HG02852 (cell line): ENCODE measurements around the gene IL6ST.
"Not testable (repeated sequence)": the region's sequence is repeated elsewhere in the genome, so short reads cannot be mapped to it uniquely, and the experiment has no call there.

ENCODE experiments used
- ATAC-seq: cut with Tn5 transposase; IDR thresholded peaks from one replicate; pipeline ENCODE4 v1.9.1; 2021; ENCODE audit warnings: mild to moderate bottlenecking, moderate library complexity; ENCODE audit not compliant: unreplicated experiment

The IL6ST gene

GRCh38 chr5:55969956-55970355, 24.8 kb downstream of the IL6ST start:
- no peak for ATAC-seq

- ATAC-seq = no peak
Measured at GRCh38 chr5:55966284-55966683, 28.5 kb downstream of the IL6ST start.

- no peak for ATAC-seq
Measured at GRCh38 chr5:55965525-55965924, 29.2 kb downstream of the IL6ST start.

GRCh38 chr5:55960779-55961178, 34.0 kb downstream of the IL6ST start:
- no peak for ATAC-seq

- no peak for ATAC-seq
Measured at GRCh38 chr5:55959208-55959607, 35.6 kb downstream of the IL6ST start.

GRCh38 chr5:55941154-55941553, 53.6 kb downstream of the IL6ST start:
- not testable (repeated sequence) for ATAC-seq

GRCh38 chr5:55937598-55937997, 57.2 kb downstream of the IL6ST start:
- not testable (repeated sequence) for ATAC-seq

- ATAC-seq = no peak
Measured at GRCh38 chr5:55936100-55936693, 58.6 kb downstream of the IL6ST start.

GRCh38 chr5:55935371-55935770, 59.4 kb downstream of the IL6ST start:
- no peak for ATAC-seq

- no peak for ATAC-seq
Measured at GRCh38 chr5:55934720-55935119, 60.0 kb downstream of the IL6ST start.

- no peak for ATAC-seq
Measured at GRCh38 chr5:55934115-55934613, 60.6 kb downstream of the IL6ST start.

- no peak for ATAC-seq
Measured at GRCh38 chr5:55933377-55934114, 61.2 kb downstream of the IL6ST start.

GRCh38 chr5:55932700-55933099, 62.1 kb downstream of the IL6ST start:
- ATAC-seq = no peak

GRCh38 chr5:55929020-55929799, 65.6 kb downstream of the IL6ST start:
- ATAC-seq = no peak

- no peak for ATAC-seq
Measured at GRCh38 chr5:55927861-55928655, 66.7 kb downstream of the IL6ST start.

- no peak for ATAC-seq
Measured at GRCh38 chr5:55926476-55926875, 68.3 kb downstream of the IL6ST start.

GRCh38 chr5:55925712-55926111, 69.1 kb downstream of the IL6ST start:
- no peak for ATAC-seq

GRCh38 chr5:55925181-55925580, 69.6 kb downstream of the IL6ST start:
- ATAC-seq = no peak

GRCh38 chr5:55924744-55925143, 70.0 kb downstream of the IL6ST start:
- ATAC-seq = no peak

GRCh38 chr5:55923865-55924500, 70.8 kb downstream of the IL6ST start:
- ATAC-seq = no peak
